MM.1S (cell line): Measurements from ENCODE around the gene PDE6D.
"Not testable (repeated sequence)": the region's sequence is repeated elsewhere in the genome, so short reads cannot be mapped to it uniquely, and the experiment has no call there.

Experiments used
- EZH2 ChIP-seq: fragments of 300-600 bp; sonication (generic); optimal IDR thresholded peaks from 2 replicates; pipeline ENCODE3; 2017; ENCODE audit warnings: low read depth, mild to moderate bottlenecking, antibody characterized with exemption, low read length, mixed read lengths
- TF ChIP-seq, protein P1 (sequence below): fragments of 300-600 bp; sonication (generic); IDR thresholded peaks from 2 replicates; pipeline ENCODE4 v1.5.1; 2016; ENCODE audit warnings: antibody characterized with exemption, low read length, mixed read lengths

DNA sequence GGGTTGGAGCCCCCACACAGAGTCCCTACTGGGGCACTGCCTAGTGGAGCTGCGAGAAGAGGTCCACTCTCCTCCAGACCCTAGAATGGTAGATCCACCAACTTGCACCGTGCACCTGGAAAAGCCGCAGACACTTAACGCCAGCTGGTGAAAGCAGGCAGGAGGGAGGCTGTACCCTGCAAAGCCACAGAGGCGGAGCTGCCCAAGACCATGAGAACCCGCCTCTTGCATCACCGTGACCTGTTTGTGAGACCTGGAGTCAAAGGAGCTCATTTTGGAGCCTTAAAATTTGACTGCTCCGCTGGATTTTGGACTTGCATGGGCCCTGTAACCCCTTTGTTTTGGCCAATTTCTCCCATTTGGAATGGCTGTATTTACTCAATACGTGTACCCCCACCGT lies 32.1 kb downstream of the PDE6D start:
- TF ChIP-seq, protein P1, sequence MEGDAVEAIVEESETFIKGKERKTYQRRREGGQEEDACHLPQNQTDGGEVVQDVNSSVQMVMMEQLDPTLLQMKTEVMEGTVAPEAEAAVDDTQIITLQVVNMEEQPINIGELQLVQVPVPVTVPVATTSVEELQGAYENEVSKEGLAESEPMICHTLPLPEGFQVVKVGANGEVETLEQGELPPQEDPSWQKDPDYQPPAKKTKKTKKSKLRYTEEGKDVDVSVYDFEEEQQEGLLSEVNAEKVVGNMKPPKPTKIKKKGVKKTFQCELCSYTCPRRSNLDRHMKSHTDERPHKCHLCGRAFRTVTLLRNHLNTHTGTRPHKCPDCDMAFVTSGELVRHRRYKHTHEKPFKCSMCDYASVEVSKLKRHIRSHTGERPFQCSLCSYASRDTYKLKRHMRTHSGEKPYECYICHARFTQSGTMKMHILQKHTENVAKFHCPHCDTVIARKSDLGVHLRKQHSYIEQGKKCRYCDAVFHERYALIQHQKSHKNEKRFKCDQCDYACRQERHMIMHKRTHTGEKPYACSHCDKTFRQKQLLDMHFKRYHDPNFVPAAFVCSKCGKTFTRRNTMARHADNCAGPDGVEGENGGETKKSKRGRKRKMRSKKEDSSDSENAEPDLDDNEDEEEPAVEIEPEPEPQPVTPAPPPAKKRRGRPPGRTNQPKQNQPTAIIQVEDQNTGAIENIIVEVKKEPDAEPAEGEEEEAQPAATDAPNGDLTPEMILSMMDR = not testable (repeated sequence)
- not testable (repeated sequence) for TF ChIP-seq EZH2
